GM19467 (cell line): ENCODE results near the gene ITGBL1.

Experiments used
- ATAC-seq: cut with Tn5 transposase; IDR thresholded peaks from one replicate; pipeline ENCODE4 v1.9.1; 2021; ENCODE audit warnings: mild to moderate bottlenecking, moderate library complexity; ENCODE audit not compliant: unreplicated experiment

ITGBL1 gene

GRCh38 chr13:101452519-101453485 is at the start of gene ITGBL1:
TSS of gene ITGBL1 (plus strand) at chr13:101452675. CDS start at chr13:101452834, 159 bp downstream.
- ATAC-seq, result peak; percentile 68

GRCh38 chr13:101406791-101407190 is 45.7 kb upstream of the ITGBL1 start:
- ATAC-seq, result no peak

- no peak for ATAC-seq
Measured at GRCh38 chr13:101408154-101408553, 44.3 kb upstream of the ITGBL1 start.

- no peak for ATAC-seq
Measured at GRCh38 chr13:101408992-101409656, 43.4 kb upstream of the ITGBL1 start.

- ATAC-seq, result no peak
Measured at GRCh38 chr13:101412076-101412475, 40.4 kb upstream of the ITGBL1 start.

GRCh38 chr13:101415358-101416174 is 36.9 kb upstream of the ITGBL1 start:
- no peak for ATAC-seq

GRCh38 chr13:101416181-101417042 is 36.1 kb upstream of the ITGBL1 start, which contains the start of gene NALCN:
TSS of gene NALCN (minus strand) at chr13:101416508. CDS start at chr13:101399126, 17,382 bp downstream.
- ATAC-seq, result no peak

- ATAC-seq, result no peak
Measured at GRCh38 chr13:101417043-101417406, 35.5 kb upstream of the ITGBL1 start.

- no peak for ATAC-seq
Measured at GRCh38 chr13:101417501-101417900, 35.0 kb upstream of the ITGBL1 start.

- no peak for ATAC-seq
Measured at GRCh38 chr13:101423872-101424271, 28.6 kb upstream of the ITGBL1 start.

GRCh38 chr13:101424381-101425155 is 27.9 kb upstream of the ITGBL1 start:
- no peak for ATAC-seq

- no peak for ATAC-seq
Measured at GRCh38 chr13:101425156-101425471, 27.4 kb upstream of the ITGBL1 start.

GRCh38 chr13:101425623-101426022 is 26.9 kb upstream of the ITGBL1 start:
- no peak for ATAC-seq

- ATAC-seq, result no peak
Measured at GRCh38 chr13:101429733-101430132, 22.7 kb upstream of the ITGBL1 start.

GRCh38 chr13:101433895-101434294 is 18.6 kb upstream of the ITGBL1 start:
- no peak for ATAC-seq

- ATAC-seq, result no peak
Measured at GRCh38 chr13:101434486-101434885, 18.0 kb upstream of the ITGBL1 start.

- no peak for ATAC-seq
Measured at GRCh38 chr13:101447852-101448251, 4.6 kb upstream of the ITGBL1 start.

- no peak for ATAC-seq
Measured at GRCh38 chr13:101449790-101450748, 2.4 kb upstream of the ITGBL1 start.
